Placental pericyte (primary cell): Measurements from ENCODE around the gene RPL7L1. TPM values are rescaled to one million over a fixed set of nuclear protein-coding genes. Genes with fewer than 3 reads are reported as not detected.

ENCODE experiments used
- total RNA-seq: library from RNA; depleted of rRNA; stranded (reverse); fragments of >200 nt; gene quantifications from 2 replicates; pipeline ENCODE4 v1.2.3, GENCODE V29; 2012

RPL7L1 gene
- total RNA-seq, result 91.5 and 121 TPM in 2 replicates

GRCh38 chr6:42879372-42880239 is at the start of gene RPL7L1:
Gene RPL7L1 (plus strand): TSS chr6:42879616. CDS start chr6:42879911, 295 bp downstream.

DNA sequence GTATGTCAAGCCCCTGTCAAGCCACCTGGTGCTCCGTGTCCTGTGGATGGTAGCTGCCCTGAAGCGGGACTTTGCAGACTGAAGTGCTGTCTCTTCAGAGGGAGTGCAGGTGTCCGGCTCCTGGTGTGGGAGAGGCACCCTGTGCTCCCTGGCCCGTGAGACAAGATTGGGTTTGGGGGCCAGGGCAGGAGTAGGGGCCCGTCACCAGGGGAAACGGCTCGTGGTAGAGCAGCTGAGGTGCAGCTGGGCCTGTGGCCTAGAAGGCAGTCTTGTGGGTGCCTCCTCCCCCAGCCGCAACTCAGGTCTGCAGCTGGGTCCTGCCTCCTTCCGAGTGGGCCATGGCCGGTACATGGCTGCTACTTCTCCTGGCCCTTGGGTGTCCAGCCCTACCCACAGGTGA is 36.3 kb downstream of the RPL7L1 start, which contains the start of gene PTCRA:
Gene PTCRA, plus strand, starts transcription at position 322 of the 400 bp plus-strand sequence. Its CDS starts 17 bp downstream, at position 339.

GRCh38 chr6:42928986-42929820 is 49.8 kb downstream of the RPL7L1 start, which contains the start of gene CNPY3:
Gene CNPY3 (plus strand): TSS chr6:42929480. CDS start chr6:42929571, 91 bp downstream.

Other genes with a start within 250 kb of the RPL7L1 start
- 2.6 and 3.9 TPM in 2 replicates for gene PRPH2, start 157.0 kb upstream of the RPL7L1 start, total RNA-seq
- 26.9 and 47.2 TPM in 2 replicates for gene TBCC, start 133.5 kb upstream of the RPL7L1 start, total RNA-seq
- gene BICRAL, start 97.6 kb upstream of the RPL7L1 start, total RNA-seq, result 5.7 and 7.3 TPM in 2 replicates
- not detected in 2 replicates for gene PTCRA, start 36.4 kb downstream of the RPL7L1 start, total RNA-seq
- gene CNPY3, start 49.9 kb downstream of the RPL7L1 start, total RNA-seq, result 23.5 and 68.7 TPM in 2 replicates
- 0.22 TPM in 1 of 2 replicates, not detected in the other for gene GNMT, start 81.1 kb downstream of the RPL7L1 start, total RNA-seq
- 17.9 and 41.4 TPM in 2 replicates for gene PEX6, start 99.6 kb downstream of the RPL7L1 start, total RNA-seq
- 34.4 and 55.1 TPM in 2 replicates for gene PPP2R5D, start 105.0 kb downstream of the RPL7L1 start, total RNA-seq
- 60.1 and 63.2 TPM in 2 replicates for gene MEA1, start 134.3 kb downstream of the RPL7L1 start, total RNA-seq
- 104 and 124 TPM in 2 replicates for gene KLHDC3, start 134.6 kb downstream of the RPL7L1 start, total RNA-seq
- 71.8 and 146 TPM in 2 replicates for gene RRP36, start 142.0 kb downstream of the RPL7L1 start, total RNA-seq
- gene CUL7, start 174.2 kb downstream of the RPL7L1 start, total RNA-seq, result 40.9 and 53.2 TPM in 2 replicates
- 23.5 and 26.3 TPM in 2 replicates for gene MRPL2, start 179.8 kb downstream of the RPL7L1 start, total RNA-seq
- gene KLC4, start 180.0 kb downstream of the RPL7L1 start, total RNA-seq, result 15.2 and 16.2 TPM in 2 replicates
- gene PTK7, start 196.7 kb downstream of the RPL7L1 start, total RNA-seq, result 130 and 157 TPM in 2 replicates